NK-92 (cell line): Measurements from ENCODE around the gene RBM14.
"Not testable (repeated sequence)": the region's sequence is repeated elsewhere in the genome, so short reads cannot be mapped to it uniquely, and the experiment has no call there.

Experiments used
- DNase-seq: peaks from one replicate; lab custom pipeline; 2025; ENCODE audit not compliant: unreplicated experiment; lab: John Stamatoyannopoulos, UW

RBM14 gene

DNA sequence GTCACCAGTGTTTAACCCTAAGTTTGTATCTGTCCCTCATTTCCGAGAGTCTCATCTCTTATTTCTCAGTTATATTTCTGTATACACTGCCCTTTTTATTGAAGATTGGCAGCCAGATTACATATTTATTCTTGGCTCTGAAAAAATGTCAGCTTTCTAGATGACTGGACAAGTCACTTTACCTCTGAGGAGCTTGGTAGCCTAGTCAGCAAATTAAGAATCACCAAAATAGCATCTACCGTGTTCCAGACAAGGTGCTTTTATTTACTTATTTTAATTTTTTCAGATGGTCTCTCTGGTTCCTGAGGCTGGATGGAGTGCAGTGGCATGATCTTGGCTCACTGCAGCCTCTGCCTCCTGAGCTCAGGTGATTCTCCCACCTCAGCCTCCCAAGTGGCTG, 16.5 kb downstream of the RBM14 start:
- DNase-seq = no peak

DNA sequence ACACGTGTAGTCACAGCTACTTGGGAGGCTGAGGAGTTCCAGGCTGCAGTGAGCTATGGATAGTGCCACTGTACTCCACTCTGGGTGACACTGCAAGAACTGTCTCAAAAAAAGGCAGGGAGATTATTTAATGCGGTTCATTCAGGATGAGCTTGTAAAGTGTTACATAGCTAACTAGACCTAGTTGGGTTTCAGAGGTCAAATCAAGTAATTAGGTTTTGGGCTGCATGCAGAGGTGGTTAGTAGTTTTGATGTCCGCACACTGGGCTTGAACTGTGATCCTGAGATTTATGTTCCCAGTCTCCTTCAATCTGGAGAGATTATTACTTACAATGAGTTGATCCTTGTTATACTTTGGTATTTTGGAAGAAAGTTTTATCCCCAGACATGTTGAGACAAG, 20.0 kb downstream of the RBM14 start:
- no peak for DNase-seq

GRCh38 chr11:66637557-66638176, 21.2 kb downstream of the RBM14 start:
- no peak for DNase-seq

- peak; percentile 96 for DNase-seq
Measured at GRCh38 chr11:66638177-66639065, 22.0 kb downstream of the RBM14 start, which contains the start of gene RBM4. Gene RBM4, plus strand, starts transcription at chr11:66638703. Its CDS starts 1,009 bp downstream, at chr11:66639712.

GRCh38 chr11:66639066-66639813, 22.8 kb downstream of the RBM14 start:
- DNase-seq = no peak

- not testable (repeated sequence) for DNase-seq
Measured at GRCh38 chr11:66639814-66640340, 23.4 kb downstream of the RBM14 start.

GRCh38 chr11:66641834-66642233, 25.4 kb downstream of the RBM14 start:
- DNase-seq = no peak

- no peak for DNase-seq
Measured at GRCh38 chr11:66643745-66644437, 27.5 kb downstream of the RBM14 start.

- DNase-seq = no peak
Measured at GRCh38 chr11:66646828-66647227, 30.4 kb downstream of the RBM14 start.

GRCh38 chr11:66649903-66650302, 33.5 kb downstream of the RBM14 start:
- no peak for DNase-seq

GRCh38 chr11:66651016-66651415, 34.6 kb downstream of the RBM14 start:
- no peak for DNase-seq

GRCh38 chr11:66652651-66653050, 36.2 kb downstream of the RBM14 start:
- DNase-seq = no peak

GRCh38 chr11:66653123-66653522, 36.7 kb downstream of the RBM14 start:
- no peak for DNase-seq

DNA sequence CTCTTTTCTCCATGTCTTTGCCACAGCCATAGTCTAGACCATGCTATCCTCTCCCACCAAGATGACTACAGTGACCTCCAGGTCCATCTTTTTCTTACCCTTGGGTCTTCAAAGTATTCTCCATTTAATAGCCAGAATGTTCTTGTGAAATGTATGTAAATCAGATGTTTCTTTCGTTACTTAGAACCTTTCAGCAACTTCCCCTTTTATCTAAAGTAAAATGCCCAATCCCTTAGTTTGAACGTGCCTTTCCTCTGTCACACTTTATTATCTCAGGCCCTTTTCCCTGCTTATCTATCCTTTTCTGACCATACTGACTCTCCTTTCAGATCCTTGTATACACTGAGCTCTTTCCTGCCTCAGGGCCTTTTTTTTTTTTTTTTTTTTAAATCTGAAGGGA, 43.3 kb downstream of the RBM14 start:
- no peak for DNase-seq

DNA sequence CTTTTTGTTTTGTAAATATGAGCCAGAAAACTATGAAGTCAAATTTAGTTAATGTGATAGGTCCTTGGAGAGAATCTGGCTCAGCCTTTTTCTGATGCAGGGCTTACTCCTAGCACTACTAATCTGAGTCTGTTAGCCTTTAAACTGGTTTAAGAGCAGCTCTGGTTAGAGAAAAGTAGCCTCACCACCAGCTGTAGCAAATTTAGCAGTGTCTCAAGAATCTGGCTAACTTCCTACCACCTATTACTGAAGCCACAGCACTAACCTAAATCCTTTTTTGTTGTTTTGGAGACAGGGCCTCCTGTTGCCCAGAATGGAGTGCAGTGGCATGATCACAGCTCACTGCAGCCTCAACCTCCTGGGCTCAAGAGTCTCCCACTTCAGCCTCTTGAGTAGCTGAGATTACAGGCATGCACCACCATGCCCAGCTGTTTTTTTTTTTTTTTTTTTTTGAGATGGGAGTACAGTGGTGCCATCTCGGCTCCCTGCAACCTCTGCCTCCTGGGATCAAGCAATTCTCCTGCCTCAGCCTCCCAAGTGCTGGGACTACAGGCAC, 47.4 kb downstream of the RBM14 start:
- no peak for DNase-seq

- DNase-seq = no peak
Measured at GRCh38 chr11:66665369-66665768, 48.9 kb downstream of the RBM14 start.

GRCh38 chr11:66670816-66671215, 54.4 kb downstream of the RBM14 start:
- no peak for DNase-seq

GRCh38 chr11:66674964-66675602, 58.7 kb downstream of the RBM14 start:
- no peak for DNase-seq

- DNase-seq = no peak
Measured at GRCh38 chr11:66676282-66676919, 60.0 kb downstream of the RBM14 start.
